Endothelial cell of umbilical vein (primary cell): ENCODE results near the gene ZNF827. TPM values are rescaled to one million over a fixed set of nuclear protein-coding genes. Genes with fewer than 3 reads are reported as not detected.

Source experiments
- BruUV-seq: library from RNA; stranded (reverse); fragments of 400-500 nt; replicated peaks from 2 replicates; lab custom pipeline; 2021; lab: Mats Ljungman, UMichigan
- CTCF ChIA-PET: fragments of 300-600, 350-600 bp; sonication (Branson Sonifier 250); formaldehyde crosslinking; loops from one replicate; lab custom pipeline; 2021; ENCODE audit warnings: antibody characterized with exemption, inconsistent platforms; lab: Charles Lee
- POLR2A ChIA-PET: fragments of 300-600, 350-600 bp; sonication (Branson Sonifier 250); formaldehyde crosslinking; loops from one replicate; lab custom pipeline; 2021; ENCODE audit warnings: antibody characterized with exemption, inconsistent platforms; lab: Charles Lee
- DNase-seq: peaks from one replicate; pipeline ENCODE4 v3.0.0-alpha.2; 2011; ENCODE audit warnings: low read depth, low spot score
- FAIRE-seq: peaks from 2 replicates; lab custom pipeline; 2011; peaks lifted over from hg19 to GRCh38; lab: Jason Lieb, UNC
- H2AFZ ChIP-seq: 2 replicates; pipeline ENCODE4 v1.6.0; 2012; ENCODE audit warnings: low read depth, low read length, control low read depth, inconsistent platforms
- H3K27ac ChIP-seq: 2 replicates; pipeline ENCODE4 v1.5.1; 2011; ENCODE audit warnings: low read depth, mild to moderate bottlenecking, control low read depth, low read length, moderate library complexity; ENCODE audit not compliant: insufficient read depth
- H3K27me3 ChIP-seq, 2 experiments: 2 replicates each; pipeline versions ENCODE4 v1.6.0 to v1.6.1; 2011; ENCODE audit warnings: low read length in 2 of 2, mixed read lengths in 1 of 2; ENCODE audit not compliant: control insufficient read depth in 2 of 2, insufficient read depth in 2 of 2
- H3K36me3 ChIP-seq, 2 experiments: 2 replicates in 1 of 2; 3 replicates in 1 of 2; pipeline ENCODE4 v1.5.1; 2011; ENCODE audit warnings: low read length in 2 of 2, mild to moderate bottlenecking in 1 of 2, moderate library complexity in 1 of 2; ENCODE audit not compliant: control insufficient read depth in 2 of 2, insufficient read depth in 2 of 2; ENCODE audit errors: extremely low read depth in 1 of 2
- H3K4me1 ChIP-seq: 3 replicates; pipeline ENCODE4 v1.5.1; 2011; ENCODE audit warnings: mild to moderate bottlenecking, low read length; ENCODE audit not compliant: control insufficient read depth, insufficient read depth; ENCODE audit errors: extremely low read depth
- H3K4me2 ChIP-seq: 2 replicates; pipeline ENCODE4 v1.6.1; 2011; ENCODE audit warnings: low read length, control low read depth, mixed read lengths; ENCODE audit not compliant: insufficient read depth
- H3K4me3 ChIP-seq, 3 experiments: fragments of 200-600 bp in 1 of 3; sonication (generic), shearing (Covaris generic) in 1 of 3; replicated peaks in 1 of 3; 2 replicates each; pipeline ENCODE4 v1.5.1; 2011 to 2016; ENCODE audit warnings: control low read depth in 3 of 3, low read length in 3 of 3, mild to moderate bottlenecking in 2 of 3, inconsistent platforms in 1 of 3, low read depth in 1 of 3, moderate library complexity in 1 of 3; ENCODE audit not compliant: insufficient read depth in 1 of 3
- H3K79me2 ChIP-seq: 2 replicates; pipeline ENCODE4 v1.6.0; 2012; ENCODE audit warnings: low read length, inconsistent platforms; ENCODE audit not compliant: control insufficient read depth, insufficient read depth
- H3K9ac ChIP-seq: replicated peaks from 2 replicates; pipeline ENCODE3; 2011; ENCODE audit warnings: low read length, control low read depth; ENCODE audit not compliant: insufficient read depth; ENCODE audit errors: extremely low read depth
- H3K9me1 ChIP-seq: replicated peaks from 3 replicates; pipeline ENCODE4 v1.6.0; 2011; ENCODE audit warnings: mild to moderate bottlenecking, low read length; ENCODE audit not compliant: control insufficient read depth, insufficient read depth; ENCODE audit errors: extremely low read depth
- H3K9me3 ChIP-seq: replicated peaks from 2 replicates; pipeline ENCODE4 v1.5.1; 2012; ENCODE audit warnings: low read length, inconsistent platforms; ENCODE audit not compliant: control insufficient read depth, insufficient read depth
- H4K20me1 ChIP-seq: replicated peaks from 2 replicates; pipeline ENCODE3; 2011; ENCODE audit warnings: mild to moderate bottlenecking, low read length; ENCODE audit not compliant: control insufficient read depth, insufficient read depth; ENCODE audit errors: extremely low read depth
- CTCF ChIP-seq, 2 donors: IDR thresholded peaks; 1 replicate in 1 of 2; 2 replicates in 1 of 2; pipeline ENCODE4 v1.5.1; 2011; ENCODE audit warnings: low read length in 2 of 2, mild to moderate bottlenecking in 2 of 2, moderate library complexity in 2 of 2, control low read depth in 1 of 2, inconsistent platforms in 1 of 2, low read depth in 1 of 2; ENCODE audit not compliant: insufficient read depth in 1 of 2; ENCODE audit errors: extremely low read depth in 1 of 2
- EZH2 ChIP-seq: IDR thresholded peaks from 2 replicates; pipeline ENCODE4 v1.6.1; 2012; ENCODE audit warnings: borderline replicate concordance, low read depth, mild to moderate bottlenecking, moderate library complexity, low read length, inconsistent platforms; ENCODE audit not compliant: severe bottlenecking
- FOS ChIP-seq: IDR thresholded peaks from 2 replicates; pipeline ENCODE4 v1.6.1; 2011; ENCODE audit warnings: mild to moderate bottlenecking, low read length, moderate library complexity, borderline replicate concordance; ENCODE audit not compliant: insufficient read depth
- GATA2 ChIP-seq: IDR thresholded peaks from 2 replicates; pipeline ENCODE4 v1.7.0; 2011; ENCODE audit warnings: low read depth, mild to moderate bottlenecking, moderate library complexity, mixed read lengths, low read length; ENCODE audit not compliant: insufficient read length, insufficient read depth
- JUN ChIP-seq: IDR thresholded peaks from 2 replicates; pipeline ENCODE4 v1.6.1; 2011; ENCODE audit warnings: borderline replicate concordance, low read depth; ENCODE audit not compliant: insufficient read length, insufficient read depth
- MAX ChIP-seq: IDR thresholded peaks from 2 replicates; pipeline ENCODE4 v1.6.1; 2011; ENCODE audit not compliant: insufficient read depth, insufficient read length
- MYC ChIP-seq: IDR thresholded peaks from one replicate; pipeline ENCODE4 v1.6.1; 2011; ENCODE audit warnings: mild to moderate bottlenecking, low read depth, low read length
- POLR2A ChIP-seq: IDR thresholded peaks from 2 replicates; pipeline ENCODE4 v1.6.1; 2012; ENCODE audit warnings: low read depth, mild to moderate bottlenecking, control low read depth, low read length
- POLR2AphosphoS5 ChIP-seq: IDR thresholded peaks from 2 replicates; pipeline ENCODE4 v1.6.1; 2012; ENCODE audit warnings: low read depth, mild to moderate bottlenecking, control low read depth, low read length, moderate library complexity; ENCODE audit not compliant: insufficient read depth
- dilution Hi-C: fragments of 300-500 bp; cut with MboI; formaldehyde crosslinking; loops from one replicate; pipeline ENCODE4 v1.15.0; 2019; ENCODE audit warnings: low sequenced_read_pairs; ENCODE audit not compliant: extremely low pct_ligation_motif_present
- intact Hi-C: fragments of 100-400 bp; cut with micrococcal nuclease; formaldehyde crosslinking; loops from one replicate; pipeline ENCODE4 v1.10.0; 2022
- polyA plus RNA-seq, 4 experiments: library from polyadenylated mRNA; depleted of rRNA in 3 of 4; stranded (reverse) in 3 of 4; unstranded in 1 of 4; fragments of >200 nt; gene quantifications; 2 replicates each; pipeline versions ENCODE4 v1.2.1 to v1.2.3, GENCODE V29; 2011 to 2012; ENCODE audit warnings: missing spikeins in 1 of 4
- total RNA-seq: library from RNA; stranded (reverse); gene quantifications from 2 replicates; pipeline ENCODE4 v1.2.3, GENCODE V29; 2021

The ZNF827 gene
- total and polyA plus RNA-seq, 2 donors (not counting 3 experiments of a cell fraction or from before 2014, with no cell fraction given) = 16.9 to 23.7 TPM

GRCh38 chr4:145886871-145887240 lies 51.8 kb downstream of the ZNF827 start:
- BruUV-seq = no TSS peak
- Histone ChIP-seq H3K27me3 (no peaks in the 10 kb centered on the region), H3K79me2 (no peaks in the 10 kb centered on the region), H3K4me2 (no peak overlapping the region), H3K4me1 (no peaks in the 10 kb centered on the region), H3K27ac (no peak overlapping the region), H3K9me1 (no peaks in the 10 kb centered on the region), H3K9me3 (no peaks in the 10 kb centered on the region), H3K36me3 (peaks cover 3 to 6% of the 10 kb centered on the region in 2 experiments), H3K9ac (no peak overlapping the region), H2AFZ (no peak overlapping the region), H3K4me3 (no peak overlapping the region), H4K20me1 (no peaks in the 10 kb centered on the region)
- ChIA-PET CTCF (interaction anchor here (0.9 to 2.4 kb wide), 8 partner anchors 8 to 263 kb away, joined by 3 to 13 read pairs (median 3); no protein-coding TSS in a partner anchor), POLR2A (no interaction called here)
- dilution Hi-C loops (no loop called here), intact Hi-C loops (loop anchor here (5.0 kb wide), 1 partner anchor 270 kb away; the partner anchor contains the start of gene MMAA)
- no peak for FAIRE-seq
- no peak for TF ChIP-seq EZH2
- TF ChIP-seq MYC = no peak
- no peak for TF ChIP-seq FOS
- TF ChIP-seq POLR2A = no peak
- no peak for TF ChIP-seq GATA2
- no peak for TF ChIP-seq JUN
- no peak for TF ChIP-seq MAX
- TF ChIP-seq CTCF (IDR thresholded peaks at IDR 0.05; ENCODE audit: extremely low read depth in 1 of 2, insufficient read depth in 1 of 2, low read depth in 1 of 2, low read length in 2 of 2) = no peak
- no peak for TF ChIP-seq POLR2AphosphoS5
- no peak for DNase-seq
